ENCODE measurements around the gene FKBP10.
"Not testable (repeated sequence)": the region's sequence is repeated elsewhere in the genome, so short reads cannot be mapped to it uniquely, and the experiment has no call there.

Gene FKBP10

GRCh38 chr17:41811549-41812380, 1.0 kb upstream of the FKBP10 start, which contains the start of gene P3H4:
P3H4 (minus strand) TSS chr17:41811949; CDS start chr17:41811915, 34 bp downstream.
- peak; percentile 77 for DNase-seq

GRCh38 chr17:41813152-41813680, 412 bp downstream of the FKBP10 start:
- no peak for DNase-seq

GRCh38 chr17:41813699-41814124, 908 bp downstream of the FKBP10 start:
- no peak for DNase-seq

GRCh38 chr17:41814195-41814594, 1.4 kb downstream of the FKBP10 start:
- DNase-seq: no peak

GRCh38 chr17:41816637-41817320, 4.0 kb downstream of the FKBP10 start:
- no peak for DNase-seq

GRCh38 chr17:41818024-41818423, 5.2 kb downstream of the FKBP10 start:
- DNase-seq: no peak

GRCh38 chr17:41821776-41822175, 9.0 kb downstream of the FKBP10 start:
- DNase-seq: no peak

- no peak for DNase-seq
These were observed 9.7 kb downstream of the FKBP10 start for GRCh38 chr17:41822216-41823140.

GRCh38 chr17:41823141-41823524, 10.3 kb downstream of the FKBP10 start:
- no peak for DNase-seq

- no peak for DNase-seq
These were observed 10.8 kb downstream of the FKBP10 start for GRCh38 chr17:41823580-41823979.

GRCh38 chr17:41824086-41824485, 11.3 kb downstream of the FKBP10 start:
- DNase-seq: no peak

GRCh38 chr17:41825175-41825845, 12.5 kb downstream of the FKBP10 start:
- DNase-seq: no peak

GRCh38 chr17:41829961-41830360, 17.2 kb downstream of the FKBP10 start:
- not testable (repeated sequence) for DNase-seq

- DNase-seq: no peak
These were observed 22.5 kb downstream of the FKBP10 start for GRCh38 chr17:41835214-41835799.

- peak; percentile 54 for DNase-seq
These were observed 23.2 kb downstream of the FKBP10 start, which contains the start of gene NT5C3B for GRCh38 chr17:41835800-41836549. NT5C3B (minus strand) TSS chr17:41836232; CDS start chr17:41836193, 39 bp downstream.

- no peak for DNase-seq
These were observed 23.9 kb downstream of the FKBP10 start for GRCh38 chr17:41836550-41837196.

- DNase-seq: no peak
These were observed 25.1 kb downstream of the FKBP10 start, which contains the start of gene KLHL10 for GRCh38 chr17:41837761-41838538. KLHL10 (plus strand) TSS chr17:41837825; CDS start chr17:41837933, 108 bp downstream.

GRCh38 chr17:41839448-41839847, 26.6 kb downstream of the FKBP10 start:
- DNase-seq: not testable (repeated sequence)

- not testable (repeated sequence) for DNase-seq
These were observed 28.0 kb downstream of the FKBP10 start for GRCh38 chr17:41840781-41841180.

Measured in NCI-H2227 treated with DMSO at 0.1 percent for 48 hours (cell line).